Neural cell (in vitro differentiated cells): ENCODE measurements around the gene PAFAH1B1. TPM values are rescaled to one million over a fixed set of nuclear protein-coding genes. Genes with fewer than 3 reads are reported as not detected.

ENCODE experiments used
- H2AFZ ChIP-seq: fragments of 200-600, 300-800 bp; sonication (generic), shearing (Covaris generic); 2 replicates; pipeline ENCODE4 v1.6.0; 2014; ENCODE audit warnings: low read depth, mild to moderate bottlenecking, antibody characterized with exemption, low read length, moderate library complexity
- H3F3A ChIP-seq: fragments of 200-600 bp; shearing (Covaris generic); 2 replicates; pipeline ENCODE4 v1.6.1; 2016; ENCODE audit warnings: mild to moderate bottlenecking, moderate library complexity, mixed read lengths, antibody characterized with exemption, low read length; ENCODE audit not compliant: insufficient read depth, poor library complexity, severe bottlenecking
- H3K27ac ChIP-seq: fragments of 200-600, 300-800 bp; sonication (generic), shearing (Covaris generic); 2 replicates; pipeline ENCODE4 v1.5.1; 2014; ENCODE audit warnings: mild to moderate bottlenecking, low read length, moderate library complexity
- H3K27me3 ChIP-seq: fragments of 300-800, 200-600 bp; sonication (generic), shearing (Covaris generic); 2 replicates; pipeline ENCODE4 v1.6.0; 2014; ENCODE audit warnings: mild to moderate bottlenecking, low read depth, low read length, moderate library complexity; ENCODE audit not compliant: insufficient read depth
- H3K36me3 ChIP-seq: fragments of 300-800, 200-600 bp; sonication (generic), shearing (Covaris generic); 2 replicates; pipeline ENCODE4 v1.5.1; 2014; ENCODE audit warnings: mild to moderate bottlenecking, antibody characterized with exemption, low read length, moderate library complexity; ENCODE audit not compliant: insufficient read depth
- H3K4me2 ChIP-seq: fragments of 300-800, 200-600 bp; sonication (generic), shearing (Covaris generic); 2 replicates; pipeline ENCODE4 v1.6.0; 2014; ENCODE audit warnings: mild to moderate bottlenecking, low read length
- H3K4me3 ChIP-seq: fragments of 300-800, 200-600 bp; sonication (generic), shearing (Covaris generic); 2 replicates; pipeline ENCODE4 v1.5.1; 2014; ENCODE audit warnings: mild to moderate bottlenecking, low read length, moderate library complexity
- H3K79me2 ChIP-seq: fragments of 200-600 bp; shearing (Covaris generic); replicated peaks from 2 replicates; pipeline ENCODE4 v1.6.0; 2014; ENCODE audit warnings: mild to moderate bottlenecking, low read length, moderate library complexity; ENCODE audit not compliant: insufficient read depth
- H3K9ac ChIP-seq: fragments of 300-800, 200-600 bp; sonication (generic), shearing (Covaris generic); 2 replicates; pipeline ENCODE4 v1.6.1; 2016; ENCODE audit warnings: mild to moderate bottlenecking, low read length, mixed read lengths
- H3K9me2 ChIP-seq: fragments of 200-600 bp; shearing (Covaris generic); 2 replicates; pipeline ENCODE4 v1.6.1; 2016; ENCODE audit warnings: mild to moderate bottlenecking, low read length, mixed read lengths; ENCODE audit not compliant: insufficient read depth
- H3K9me3 ChIP-seq: fragments of 200-600, 300-800 bp; sonication (generic), shearing (Covaris generic); 2 replicates; pipeline ENCODE4 v1.6.1; 2016; ENCODE audit warnings: mild to moderate bottlenecking, mixed run types, low read length, moderate library complexity, mixed read lengths
- H4K20me1 ChIP-seq: fragments of 200-600 bp; shearing (Covaris generic); 2 replicates; pipeline ENCODE4 v1.6.1; 2016; ENCODE audit warnings: mild to moderate bottlenecking, mixed run types; ENCODE audit not compliant: insufficient read depth
- EP300 ChIP-seq: fragments of 450-650 bp; conservative IDR thresholded peaks from 2 replicates; pipeline ENCODE4 v1.6.1; 2014; ENCODE audit warnings: antibody characterized with exemption, mild to moderate bottlenecking, moderate library complexity; ENCODE audit not compliant: poor library complexity, severe bottlenecking
- EZH2 ChIP-seq: fragments of 200-600, 300-800 bp; shearing (Covaris generic), sonication (generic); IDR thresholded peaks from 2 replicates; pipeline ENCODE4 v1.6.1; 2014; ENCODE audit warnings: antibody characterized with exemption, low read length, borderline replicate concordance, mild to moderate bottlenecking; ENCODE audit not compliant: insufficient read depth, poor library complexity, severe bottlenecking
- MXI1 ChIP-seq: fragments of 450-650 bp; conservative IDR thresholded peaks from 2 replicates; pipeline ENCODE4 v1.6.1; 2014; ENCODE audit warnings: antibody characterized with exemption, mild to moderate bottlenecking; ENCODE audit not compliant: poor library complexity, severe bottlenecking
- POLR2AphosphoS5 ChIP-seq: IDR thresholded peaks from 2 replicates; pipeline ENCODE4 v1.6.1; 2012
- RAD21 ChIP-seq: fragments of 450-650 bp; conservative IDR thresholded peaks from 2 replicates; pipeline ENCODE4 v1.6.1; 2014; ENCODE audit warnings: antibody characterized with exemption, mild to moderate bottlenecking, moderate library complexity
- SMC3 ChIP-seq: fragments of 450-650 bp; conservative IDR thresholded peaks from 2 replicates; pipeline ENCODE4 v1.6.1; 2014; ENCODE audit warnings: antibody characterized with exemption, mild to moderate bottlenecking, moderate library complexity; ENCODE audit not compliant: poor library complexity
- TAF1 ChIP-seq: IDR thresholded peaks from 2 replicates; pipeline ENCODE4 v1.6.1; 2012; ENCODE audit warnings: low read depth
- polyA plus RNA-seq: library from polyadenylated mRNA; depleted of rRNA; stranded (reverse); fragments of >200 nt; gene quantifications from 2 replicates; pipeline ENCODE4 v1.2.3, GENCODE V29; 2014
- TF ChIP-seq, protein P1 (sequence below): fragments of 450-650 bp; IDR thresholded peaks from 2 replicates; pipeline ENCODE4 v1.5.1; 2014; ENCODE audit warnings: antibody characterized with exemption, mild to moderate bottlenecking, moderate library complexity; ENCODE audit not compliant: poor library complexity, severe bottlenecking
- TF ChIP-seq, protein P2 (sequence below): IDR thresholded peaks from 2 replicates; pipeline ENCODE4 v1.6.1; 2012; ENCODE audit warnings: borderline replicate concordance

PAFAH1B1 gene
- polyA plus RNA-seq, 1 donor from 2014 or later = 305 TPM

DNA sequence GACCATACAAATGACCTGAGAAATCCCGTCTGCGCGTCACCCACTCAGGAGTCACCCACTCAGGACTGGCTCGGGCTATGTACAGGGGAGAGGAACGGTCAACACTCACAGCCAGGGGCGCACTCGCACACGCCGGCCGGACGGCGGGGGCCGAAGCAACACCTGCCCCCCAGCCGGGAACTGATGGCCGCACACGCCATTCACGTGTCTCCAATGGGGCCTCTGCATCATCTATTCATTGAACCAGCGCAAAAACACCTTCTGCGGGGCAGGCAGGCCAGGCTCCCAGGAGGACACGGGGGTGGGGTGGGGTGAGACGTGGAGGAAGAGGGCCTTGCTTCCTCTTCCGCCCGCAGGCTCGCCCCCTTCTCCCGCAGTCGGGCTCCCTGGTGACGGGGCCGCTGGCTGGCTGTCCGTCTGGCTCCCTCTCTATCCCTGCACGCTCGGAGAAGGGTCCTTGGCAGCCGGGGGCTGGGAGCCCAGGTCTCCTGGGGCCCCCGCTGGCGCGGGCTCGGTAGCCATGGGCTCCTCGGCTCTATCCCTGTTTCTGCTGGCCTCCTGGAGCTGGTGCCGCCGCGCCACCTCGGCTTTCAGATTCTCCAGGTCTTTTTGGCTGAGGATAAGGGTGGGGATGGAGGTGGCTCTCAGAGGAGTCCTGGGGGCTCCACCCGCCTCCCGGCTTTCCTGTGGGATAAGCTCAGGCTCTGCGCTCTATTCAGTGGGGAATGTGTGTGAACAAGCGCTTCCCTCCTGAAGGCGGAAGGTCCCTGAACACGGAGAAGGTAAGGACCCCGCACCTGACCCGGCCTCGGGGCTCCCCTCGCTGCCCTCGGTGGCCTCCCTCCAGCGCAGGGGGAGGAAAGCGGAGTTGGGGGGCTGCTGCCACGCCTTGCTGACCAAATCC is 97.0 kb downstream of the PAFAH1B1 start:
- H3K79me2 ChIP-seq = no peaks in the 10 kb centered on the region
- H3K4me2 ChIP-seq = no peak overlapping the region
- no peak overlapping the region for H3K27ac ChIP-seq
- no peaks in the 10 kb centered on the region for H3K9me3 ChIP-seq
- H2AFZ ChIP-seq = no peak overlapping the region
- H3K9me2 ChIP-seq = no peaks in the 10 kb centered on the region
- no peak overlapping the region for H3K4me3 ChIP-seq
- no peaks in the 10 kb centered on the region for H3F3A ChIP-seq
- no peaks in the 10 kb centered on the region for H4K20me1 ChIP-seq
- H3K27me3 ChIP-seq = no peaks in the 10 kb centered on the region
- no peak overlapping the region for H3K9ac ChIP-seq
- no peaks in the 10 kb centered on the region for H3K36me3 ChIP-seq
- TF ChIP-seq RAD21 (no peak), EZH2 (no peak)

DNA sequence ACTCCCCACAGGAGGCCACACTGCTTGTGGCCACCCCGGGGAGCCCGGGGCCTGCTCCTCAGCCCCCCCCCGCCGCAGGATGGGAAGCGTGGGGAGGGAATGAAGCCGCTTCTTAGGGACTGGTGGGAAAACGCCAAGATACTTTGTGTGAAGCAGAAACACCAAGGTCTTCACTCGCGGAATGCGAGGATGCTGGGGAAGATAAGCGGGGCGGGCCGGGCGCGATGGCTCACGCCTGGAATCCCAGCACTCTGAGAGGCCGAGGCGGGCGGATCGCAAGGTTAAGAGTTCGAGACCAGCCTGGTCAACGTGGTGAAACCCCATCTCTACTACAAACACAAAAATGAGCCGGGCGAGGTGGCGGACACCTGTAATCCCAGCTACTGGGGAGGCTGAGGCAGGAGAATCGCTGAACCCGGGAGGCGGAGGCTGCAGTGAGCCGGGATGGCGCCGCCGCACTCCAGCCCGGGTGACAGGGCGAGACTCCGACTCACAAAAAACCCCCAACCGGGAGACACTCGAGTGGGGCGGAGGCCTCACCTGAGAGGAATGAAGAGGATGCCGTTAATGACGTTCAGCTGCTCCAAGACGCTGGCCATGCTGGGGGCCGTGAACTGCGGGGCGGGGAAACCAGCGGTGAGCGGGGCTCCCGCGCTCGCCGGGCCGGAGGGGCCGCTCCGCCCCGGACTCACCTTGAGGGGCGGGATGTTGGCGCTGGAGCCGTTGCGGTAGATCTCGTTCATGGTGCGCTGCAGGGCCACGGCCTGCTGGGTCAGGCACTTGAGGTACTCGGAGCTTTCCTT is 97.8 kb downstream of the PAFAH1B1 start:
- Histone ChIP-seq H3K9ac (no peak overlapping the region), H3K27ac (no peak overlapping the region), H3K27me3 (no peaks in the 10 kb centered on the region), H4K20me1 (no peaks in the 10 kb centered on the region), H3K36me3 (no peaks in the 10 kb centered on the region), H2AFZ (no peak overlapping the region), H3K4me3 (no peak overlapping the region), H3K79me2 (no peaks in the 10 kb centered on the region), H3F3A (no peaks in the 10 kb centered on the region), H3K9me2 (no peaks in the 10 kb centered on the region), H3K4me2 (no peak overlapping the region), H3K9me3 (no peaks in the 10 kb centered on the region)
- TF ChIP-seq SMC3 (no peak), RAD21 (no peak), EZH2 (no peak), EP300 (no peak)
- TF ChIP-seq, protein P1, sequence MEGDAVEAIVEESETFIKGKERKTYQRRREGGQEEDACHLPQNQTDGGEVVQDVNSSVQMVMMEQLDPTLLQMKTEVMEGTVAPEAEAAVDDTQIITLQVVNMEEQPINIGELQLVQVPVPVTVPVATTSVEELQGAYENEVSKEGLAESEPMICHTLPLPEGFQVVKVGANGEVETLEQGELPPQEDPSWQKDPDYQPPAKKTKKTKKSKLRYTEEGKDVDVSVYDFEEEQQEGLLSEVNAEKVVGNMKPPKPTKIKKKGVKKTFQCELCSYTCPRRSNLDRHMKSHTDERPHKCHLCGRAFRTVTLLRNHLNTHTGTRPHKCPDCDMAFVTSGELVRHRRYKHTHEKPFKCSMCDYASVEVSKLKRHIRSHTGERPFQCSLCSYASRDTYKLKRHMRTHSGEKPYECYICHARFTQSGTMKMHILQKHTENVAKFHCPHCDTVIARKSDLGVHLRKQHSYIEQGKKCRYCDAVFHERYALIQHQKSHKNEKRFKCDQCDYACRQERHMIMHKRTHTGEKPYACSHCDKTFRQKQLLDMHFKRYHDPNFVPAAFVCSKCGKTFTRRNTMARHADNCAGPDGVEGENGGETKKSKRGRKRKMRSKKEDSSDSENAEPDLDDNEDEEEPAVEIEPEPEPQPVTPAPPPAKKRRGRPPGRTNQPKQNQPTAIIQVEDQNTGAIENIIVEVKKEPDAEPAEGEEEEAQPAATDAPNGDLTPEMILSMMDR = no peak

DNA sequence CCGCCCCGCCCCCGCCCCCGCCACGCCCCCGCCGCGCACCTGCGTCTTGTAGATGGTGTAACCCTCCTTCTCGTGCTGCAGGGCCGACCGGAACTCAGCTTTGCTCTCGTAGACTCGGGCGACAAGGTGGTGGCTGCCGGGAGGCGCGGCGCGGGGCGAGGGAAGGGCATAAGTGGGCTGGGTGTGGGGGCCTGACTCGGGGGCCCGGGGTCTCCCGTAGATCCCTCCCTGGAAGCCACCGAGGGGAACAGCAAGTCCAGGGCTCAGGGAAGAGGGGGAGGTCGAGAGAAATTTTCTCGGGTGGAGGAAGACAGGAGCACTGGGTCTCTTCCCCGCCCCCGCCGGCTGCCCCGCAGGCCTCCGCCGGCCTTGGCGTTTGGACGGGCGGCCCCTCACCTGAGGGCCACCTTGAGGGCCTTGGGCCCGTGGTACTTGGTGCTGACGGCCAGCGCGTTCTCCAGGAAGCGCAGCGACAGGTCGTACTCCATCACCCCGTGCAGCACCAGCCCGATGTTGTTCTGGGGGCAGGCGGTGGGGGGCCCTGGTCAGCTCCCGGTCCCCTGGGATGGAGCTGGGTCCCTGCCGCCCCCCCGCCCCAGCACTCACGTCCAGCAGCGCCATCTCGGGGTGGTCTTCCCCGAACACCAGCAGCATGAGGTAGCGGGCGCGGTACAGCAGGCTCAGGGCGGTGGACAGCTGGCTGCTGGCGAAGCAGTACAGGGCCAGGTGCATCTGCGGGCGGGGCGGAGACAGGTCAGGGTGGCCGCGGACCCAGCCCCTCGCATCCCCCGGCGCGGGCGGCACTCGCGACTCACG is 98.7 kb downstream of the PAFAH1B1 start:
- Histone ChIP-seq H3K36me3 (no peaks in the 10 kb centered on the region), H2AFZ (no peak overlapping the region), H3F3A (no peaks in the 10 kb centered on the region), H3K27me3 (no peaks in the 10 kb centered on the region), H3K9me2 (no peaks in the 10 kb centered on the region), H3K4me2 (no peak overlapping the region), H3K27ac (no peak overlapping the region), H3K79me2 (no peaks in the 10 kb centered on the region), H4K20me1 (no peaks in the 10 kb centered on the region), H3K9me3 (no peaks in the 10 kb centered on the region), H3K9ac (no peak overlapping the region), H3K4me3 (no peak overlapping the region)
- TF ChIP-seq EZH2 (no peak), POLR2AphosphoS5 (no peak), EP300 (no peak), MXI1 (no peak), TAF1 (no peak), RAD21 (no peak), SMC3 (no peak)
- TF ChIP-seq, protein P1 = no peak
- TF ChIP-seq, protein P2, sequence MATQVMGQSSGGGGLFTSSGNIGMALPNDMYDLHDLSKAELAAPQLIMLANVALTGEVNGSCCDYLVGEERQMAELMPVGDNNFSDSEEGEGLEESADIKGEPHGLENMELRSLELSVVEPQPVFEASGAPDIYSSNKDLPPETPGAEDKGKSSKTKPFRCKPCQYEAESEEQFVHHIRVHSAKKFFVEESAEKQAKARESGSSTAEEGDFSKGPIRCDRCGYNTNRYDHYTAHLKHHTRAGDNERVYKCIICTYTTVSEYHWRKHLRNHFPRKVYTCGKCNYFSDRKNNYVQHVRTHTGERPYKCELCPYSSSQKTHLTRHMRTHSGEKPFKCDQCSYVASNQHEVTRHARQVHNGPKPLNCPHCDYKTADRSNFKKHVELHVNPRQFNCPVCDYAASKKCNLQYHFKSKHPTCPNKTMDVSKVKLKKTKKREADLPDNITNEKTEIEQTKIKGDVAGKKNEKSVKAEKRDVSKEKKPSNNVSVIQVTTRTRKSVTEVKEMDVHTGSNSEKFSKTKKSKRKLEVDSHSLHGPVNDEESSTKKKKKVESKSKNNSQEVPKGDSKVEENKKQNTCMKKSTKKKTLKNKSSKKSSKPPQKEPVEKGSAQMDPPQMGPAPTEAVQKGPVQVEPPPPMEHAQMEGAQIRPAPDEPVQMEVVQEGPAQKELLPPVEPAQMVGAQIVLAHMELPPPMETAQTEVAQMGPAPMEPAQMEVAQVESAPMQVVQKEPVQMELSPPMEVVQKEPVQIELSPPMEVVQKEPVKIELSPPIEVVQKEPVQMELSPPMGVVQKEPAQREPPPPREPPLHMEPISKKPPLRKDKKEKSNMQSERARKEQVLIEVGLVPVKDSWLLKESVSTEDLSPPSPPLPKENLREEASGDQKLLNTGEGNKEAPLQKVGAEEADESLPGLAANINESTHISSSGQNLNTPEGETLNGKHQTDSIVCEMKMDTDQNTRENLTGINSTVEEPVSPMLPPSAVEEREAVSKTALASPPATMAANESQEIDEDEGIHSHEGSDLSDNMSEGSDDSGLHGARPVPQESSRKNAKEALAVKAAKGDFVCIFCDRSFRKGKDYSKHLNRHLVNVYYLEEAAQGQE = no peak
